ENCODE data around the gene COX4I1. TPM values are rescaled to one million over a fixed set of nuclear protein-coding genes. Genes with fewer than 3 reads are reported as not detected.

The COX4I1 gene
- total RNA-seq, 1 experiment from 2014 or later, result 839 TPM

- peak overlapping the region; percentile 69 to 72 for H3K4me3 ChIP-seq (replicated peaks in 1 of 2; ENCODE audit: low read depth in 1 of 2, low read length in 2 of 2)
- H4K20me1 ChIP-seq (ENCODE audit: insufficient read depth), result no peaks in the 10 kb centered on the region
- TF ChIP-seq ZFX (IDR thresholded peaks at IDR 0.05), result no peak
- no peak for TF ChIP-seq SRF (IDR thresholded peaks at IDR 0.05; ENCODE audit: low read depth)
- no peak for TF ChIP-seq MAX (IDR thresholded peaks at IDR 0.05)
- TF ChIP-seq TCF7L2 (IDR thresholded peaks at IDR 0.05; ENCODE audit: borderline replicate concordance, extremely low read depth, insufficient read depth, insufficient read length), result no peak
- TF ChIP-seq POLR2AphosphoS5 (IDR thresholded peaks at IDR 0.05; ENCODE audit: low read depth, low read length), result no peak
- no peak for TF ChIP-seq ATF3 (IDR thresholded peaks at IDR 0.05)
- no peak for TF ChIP-seq SP1 (IDR thresholded peaks at IDR 0.05; ENCODE audit: low read depth)
- no peak for TF ChIP-seq YY1 (IDR thresholded peaks at IDR 0.05; ENCODE audit: extremely low read depth, insufficient replicate concordance, low read depth, low read length)
- TF ChIP-seq ZBTB33 (IDR thresholded peaks at IDR 0.05; ENCODE audit: extremely low read depth, insufficient replicate concordance, low read length), result no peak
- no peak for TF ChIP-seq CEBPB (IDR thresholded peaks at IDR 0.05; ENCODE audit: low read depth)
- no peak for TF ChIP-seq EZH2phosphoT487 (IDR thresholded peaks at IDR 0.05; ENCODE audit: borderline replicate concordance)
- TF ChIP-seq ELF1 (IDR thresholded peaks at IDR 0.05; ENCODE audit: borderline replicate concordance, low read depth), result no peak
- no peak for TF ChIP-seq SIN3A (IDR thresholded peaks at IDR 0.05; ENCODE audit: low read depth)
- TF ChIP-seq, protein P1, sequence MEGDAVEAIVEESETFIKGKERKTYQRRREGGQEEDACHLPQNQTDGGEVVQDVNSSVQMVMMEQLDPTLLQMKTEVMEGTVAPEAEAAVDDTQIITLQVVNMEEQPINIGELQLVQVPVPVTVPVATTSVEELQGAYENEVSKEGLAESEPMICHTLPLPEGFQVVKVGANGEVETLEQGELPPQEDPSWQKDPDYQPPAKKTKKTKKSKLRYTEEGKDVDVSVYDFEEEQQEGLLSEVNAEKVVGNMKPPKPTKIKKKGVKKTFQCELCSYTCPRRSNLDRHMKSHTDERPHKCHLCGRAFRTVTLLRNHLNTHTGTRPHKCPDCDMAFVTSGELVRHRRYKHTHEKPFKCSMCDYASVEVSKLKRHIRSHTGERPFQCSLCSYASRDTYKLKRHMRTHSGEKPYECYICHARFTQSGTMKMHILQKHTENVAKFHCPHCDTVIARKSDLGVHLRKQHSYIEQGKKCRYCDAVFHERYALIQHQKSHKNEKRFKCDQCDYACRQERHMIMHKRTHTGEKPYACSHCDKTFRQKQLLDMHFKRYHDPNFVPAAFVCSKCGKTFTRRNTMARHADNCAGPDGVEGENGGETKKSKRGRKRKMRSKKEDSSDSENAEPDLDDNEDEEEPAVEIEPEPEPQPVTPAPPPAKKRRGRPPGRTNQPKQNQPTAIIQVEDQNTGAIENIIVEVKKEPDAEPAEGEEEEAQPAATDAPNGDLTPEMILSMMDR (IDR thresholded peaks at IDR 0.05 in 2 of 3, conservative IDR thresholded peaks at IDR 0.05 in 1 of 3; ENCODE audit: borderline replicate concordance in 1 of 3, insufficient read depth in 1 of 3, low read depth in 2 of 3, low read length in 2 of 3), result no peak
- no peak for TF ChIP-seq JUND (IDR thresholded peaks at IDR 0.05)
- TF ChIP-seq RAD21 (IDR thresholded peaks at IDR 0.05; ENCODE audit: low read depth), result no peak
- no peak for TF ChIP-seq ZNF274 (IDR thresholded peaks at IDR 0.05; ENCODE audit: low read depth, low read length)
- peaks cover 34 to 54% of the 10 kb centered on the region in 2 experiments for H3K4me1 ChIP-seq (ENCODE audit: control insufficient read depth in 1 of 2, insufficient read depth in 2 of 2, low read length in 2 of 2)
- ATAC-seq (no peak), DNase-seq (ENCODE audit: low read depth, low spot score) (no peak)
- no peaks in the 10 kb centered on the region; the same call in 1 of the 2 replicates for H3K27me3 ChIP-seq (ENCODE audit: insufficient read depth, low read length)
- ChIA-PET RAD21 (ENCODE audit: low non-redundant PET in 1 of 2, low total read pairs in 2 of 2, uncharacterized antibody in 2 of 2, unreplicated experiment in 2 of 2) (no interaction called here), POLR2A (no interaction called here), CTCF (interaction anchor here (1.2 kb wide), 1 partner anchor 8 kb away, joined by 5 read pairs; no protein-coding TSS in a partner anchor)
- peaks cover 25% of the 10 kb centered on the region; the same call in 1 of the 2 replicates for H3K79me2 ChIP-seq (ENCODE audit: insufficient read depth, low read length)
- H3K27ac ChIP-seq (ENCODE audit: low read depth, low read length), result peak overlapping the region; percentile 82; the same call in 1 of the 2 replicates
- BruUV-seq (replicated peaks), result no TSS peak
- no peaks in the 10 kb centered on the region for H3K9me2 ChIP-seq (ENCODE audit: insufficient read depth)
- peak overlapping the region; percentile 95 for H3K9ac ChIP-seq (ENCODE audit: low read length)
- no peaks in the 10 kb centered on the region for H3K9me3 ChIP-seq (ENCODE audit: control insufficient read depth in 1 of 2, insufficient read depth in 1 of 2, low read depth in 1 of 2, low read length in 2 of 2)
- H2AFZ ChIP-seq (ENCODE audit: low read depth, low read length, poor library complexity, severe bottlenecking), result no peak overlapping the region
- no peaks in the 10 kb centered on the region for H3K36me3 ChIP-seq (ENCODE audit: control insufficient read depth in 1 of 2, insufficient read depth in 2 of 2, low read length in 2 of 2)
- intact Hi-C loops (cut with micrococcal nuclease), result no loop called here
- peak overlapping the region; percentile 79 for H3K4me2 ChIP-seq (ENCODE audit: low read length)
These were observed 47.6 kb upstream of the COX4I1 start for GRCh38 chr16:85751698-85752501.

Data from HCT116 (cell line).